Measurements from ENCODE around the gene SMIM45.
"Not testable (repeated sequence)": the region's sequence is repeated elsewhere in the genome, so short reads cannot be mapped to it uniquely, and the experiment has no call there.

Gene SMIM45

GRCh38 chr22:41940832-41941765 is 10.9 kb upstream of the SMIM45 start:
- H3K27ac ChIP-seq: peak overlapping the region; percentile 68

GRCh38 chr22:41943661-41944209 is 8.2 kb upstream of the SMIM45 start:
- no peak for TF ChIP-seq ZFX (IDR thresholded peaks at IDR 0.05; ENCODE audit: borderline replicate concordance)
- peak overlapping the region; percentile 86; the same call in 1 of the 2 replicates for H3K27ac ChIP-seq

More at GRCh38 chr22:41940832-41941765, 10.9 kb upstream of the SMIM45 start:
- TF ChIP-seq ZFX (IDR thresholded peaks at IDR 0.05; ENCODE audit: borderline replicate concordance) (no peak), CTCF (IDR thresholded peaks at IDR 0.05) (peak; percentile 87)

GRCh38 chr22:41946629-41947423 is 5.1 kb upstream of the SMIM45 start, which contains the start of gene CENPM:
Gene CENPM, minus strand, starts transcription at chr22:41947152. Its CDS starts 76 bp downstream, at chr22:41947076.
- TF ChIP-seq ZFX (IDR thresholded peaks at IDR 0.05; ENCODE audit: borderline replicate concordance) (no peak), CTCF (IDR thresholded peaks at IDR 0.05) (no peak)
- peak within 1 kb of the TSS; percentile 86 for H3K27ac ChIP-seq

GRCh38 chr22:41947424-41948080 is 4.4 kb upstream of the SMIM45 start:
- no peak for TF ChIP-seq ZFX (IDR thresholded peaks at IDR 0.05; ENCODE audit: borderline replicate concordance)
- TF ChIP-seq CTCF (IDR thresholded peaks at IDR 0.05): no peak

GRCh38 chr22:41948142-41948541 is 3.8 kb upstream of the SMIM45 start:
- TF ChIP-seq ZFX (IDR thresholded peaks at IDR 0.05; ENCODE audit: borderline replicate concordance) (no peak), CTCF (IDR thresholded peaks at IDR 0.05) (no peak)
- H3K27ac ChIP-seq: no peak overlapping the region

More at GRCh38 chr22:41947424-41948080, 4.4 kb upstream of the SMIM45 start:
- peak overlapping the region; percentile 86 for H3K27ac ChIP-seq

GRCh38 chr22:41948928-41949296 is 3.0 kb upstream of the SMIM45 start:
- H3K27ac ChIP-seq: not testable (repeated sequence)

- no peak overlapping the region for H3K27ac ChIP-seq
- TF ChIP-seq CTCF (IDR thresholded peaks at IDR 0.05) (no peak), ZFX (IDR thresholded peaks at IDR 0.05; ENCODE audit: borderline replicate concordance) (no peak)
Measured at GRCh38 chr22:41949297-41949965, 2.5 kb upstream of the SMIM45 start.

All from 22Rv1 (cell line).